ENCODE measurements around the gene TLR9. TPM values are rescaled to one million over a fixed set of nuclear protein-coding genes. Genes with fewer than 3 reads are reported as not detected.

The TLR9 gene
- total RNA-seq, 2 donors from 2014 or later = 0.25 to 0.27 TPM

DNA sequence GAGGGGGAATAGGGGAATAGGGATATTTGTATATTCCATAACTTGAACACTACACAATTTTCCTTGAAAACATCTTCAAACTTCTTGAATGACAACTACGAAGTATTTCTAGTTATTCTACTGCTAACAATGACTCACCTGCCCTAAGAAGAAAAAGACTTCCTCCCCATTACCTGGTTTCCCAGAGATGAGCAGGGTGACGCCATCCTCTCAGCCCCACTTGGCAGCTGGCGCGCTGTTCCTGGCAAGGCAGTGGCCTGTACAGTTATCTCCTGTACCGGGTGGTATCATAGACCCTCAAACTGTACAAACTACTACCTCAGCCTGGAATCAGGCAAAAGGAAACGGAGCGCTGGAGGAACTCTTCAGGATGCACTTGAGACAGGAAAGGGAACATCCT, 42.6 kb upstream of the TLR9 start:
- Histone ChIP-seq H3K4me1 (no peaks in the 10 kb centered on the region), H3K27me3 (no peaks in the 10 kb centered on the region), H3K9ac (ENCODE audit: low read depth in 2 of 2, low read length in 2 of 2) (no peak overlapping the region), H3K9me3 (no peaks in the 10 kb centered on the region), H3K36me3 (peaks cover 39% of the 10 kb centered on the region), H3K27ac (no peak overlapping the region), H3K4me3 (no peak overlapping the region)
- DNase-seq = no peak
- intact Hi-C loops (cut with DNase I) = no loop called here
- TF ChIP-seq, protein P1, sequence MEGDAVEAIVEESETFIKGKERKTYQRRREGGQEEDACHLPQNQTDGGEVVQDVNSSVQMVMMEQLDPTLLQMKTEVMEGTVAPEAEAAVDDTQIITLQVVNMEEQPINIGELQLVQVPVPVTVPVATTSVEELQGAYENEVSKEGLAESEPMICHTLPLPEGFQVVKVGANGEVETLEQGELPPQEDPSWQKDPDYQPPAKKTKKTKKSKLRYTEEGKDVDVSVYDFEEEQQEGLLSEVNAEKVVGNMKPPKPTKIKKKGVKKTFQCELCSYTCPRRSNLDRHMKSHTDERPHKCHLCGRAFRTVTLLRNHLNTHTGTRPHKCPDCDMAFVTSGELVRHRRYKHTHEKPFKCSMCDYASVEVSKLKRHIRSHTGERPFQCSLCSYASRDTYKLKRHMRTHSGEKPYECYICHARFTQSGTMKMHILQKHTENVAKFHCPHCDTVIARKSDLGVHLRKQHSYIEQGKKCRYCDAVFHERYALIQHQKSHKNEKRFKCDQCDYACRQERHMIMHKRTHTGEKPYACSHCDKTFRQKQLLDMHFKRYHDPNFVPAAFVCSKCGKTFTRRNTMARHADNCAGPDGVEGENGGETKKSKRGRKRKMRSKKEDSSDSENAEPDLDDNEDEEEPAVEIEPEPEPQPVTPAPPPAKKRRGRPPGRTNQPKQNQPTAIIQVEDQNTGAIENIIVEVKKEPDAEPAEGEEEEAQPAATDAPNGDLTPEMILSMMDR (IDR thresholded peaks at IDR 0.05) = no peak

- Histone ChIP-seq H3K4me1 (no peaks in the 10 kb centered on the region), H3K36me3 (peaks cover 51% of the 10 kb centered on the region), H3K27me3 (no peaks in the 10 kb centered on the region), H3K27ac (no peak overlapping the region), H3K9me3 (no peaks in the 10 kb centered on the region), H3K4me3 (no peak overlapping the region), H3K9ac (ENCODE audit: low read depth in 2 of 2, low read length in 2 of 2) (no peak overlapping the region)
- intact Hi-C loops (cut with DNase I) = no loop called here
- TF ChIP-seq, protein P1 (IDR thresholded peaks at IDR 0.05) = no peak
- DNase-seq = no peak
These were observed 39.9 kb upstream of the TLR9 start for GRCh38 chr3:52265387-52265786.

- Histone ChIP-seq H3K36me3 (peaks cover 62% of the 10 kb centered on the region), H3K9ac (ENCODE audit: low read depth in 2 of 2, low read length in 2 of 2) (no peak overlapping the region), H3K4me1 (no peaks in the 10 kb centered on the region), H3K27ac (no peak overlapping the region), H3K4me3 (no peak overlapping the region), H3K9me3 (no peaks in the 10 kb centered on the region), H3K27me3 (no peaks in the 10 kb centered on the region)
- intact Hi-C loops (cut with DNase I) = no loop called here
- DNase-seq = no peak
- TF ChIP-seq, protein P1 (IDR thresholded peaks at IDR 0.05) = no peak
These were observed 37.0 kb upstream of the TLR9 start for GRCh38 chr3:52262447-52262846.

- Histone ChIP-seq H3K27me3 (no peaks in the 10 kb centered on the region), H3K9me3 (no peaks in the 10 kb centered on the region), H3K4me1 (no peaks in the 10 kb centered on the region), H3K4me3 (no peak overlapping the region), H3K27ac (no peak overlapping the region), H3K36me3 (peaks cover 46% of the 10 kb centered on the region), H3K9ac (ENCODE audit: low read depth in 2 of 2, low read length in 2 of 2) (no peak overlapping the region)
- intact Hi-C loops (cut with DNase I) = no loop called here
- no peak for DNase-seq
- TF ChIP-seq, protein P1 (IDR thresholded peaks at IDR 0.05) = no peak
These were observed 34.0 kb upstream of the TLR9 start for GRCh38 chr3:52259448-52259847.

GRCh38 chr3:52259035-52259434, 33.6 kb upstream of the TLR9 start:
- Histone ChIP-seq H3K9me3 (no peaks in the 10 kb centered on the region), H3K4me1 (no peaks in the 10 kb centered on the region), H3K9ac (ENCODE audit: low read depth in 2 of 2, low read length in 2 of 2) (no peak overlapping the region), H3K4me3 (no peak overlapping the region), H3K27ac (no peak overlapping the region), H3K36me3 (peaks cover 44% of the 10 kb centered on the region), H3K27me3 (no peaks in the 10 kb centered on the region)
- intact Hi-C loops (cut with DNase I) = no loop called here
- TF ChIP-seq, protein P1 (IDR thresholded peaks at IDR 0.05) = no peak
- no peak for DNase-seq

DNA sequence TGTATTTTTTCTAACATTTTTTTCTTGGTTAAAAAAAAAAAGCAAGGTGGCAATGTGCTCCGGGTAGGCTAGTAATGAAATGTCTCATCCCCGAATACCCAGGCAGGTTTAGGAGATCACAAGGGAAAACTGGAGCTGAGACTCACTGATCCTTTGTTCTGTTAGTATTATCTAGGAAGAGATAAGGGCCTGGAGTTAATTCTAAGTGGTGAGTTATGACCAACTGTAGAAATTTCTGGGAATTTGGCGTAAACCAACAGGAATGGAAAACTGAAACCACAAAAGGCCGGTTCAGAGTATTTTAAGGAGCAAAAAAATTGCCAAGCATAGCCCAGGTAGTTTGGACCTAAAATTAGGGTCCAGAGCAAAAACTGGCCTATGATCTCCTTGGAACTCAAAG, 32.5 kb upstream of the TLR9 start:
- Histone ChIP-seq H3K9ac (ENCODE audit: low read depth in 2 of 2, low read length in 2 of 2) (no peak overlapping the region), H3K4me3 (no peak overlapping the region), H3K4me1 (no peaks in the 10 kb centered on the region), H3K27ac (no peak overlapping the region), H3K27me3 (no peaks in the 10 kb centered on the region), H3K9me3 (no peaks in the 10 kb centered on the region), H3K36me3 (peaks cover 44% of the 10 kb centered on the region)
- intact Hi-C loops (cut with DNase I) = no loop called here
- TF ChIP-seq, protein P1 (IDR thresholded peaks at IDR 0.05) = no peak
- DNase-seq = no peak
